HG03045 (cell line): Measurements from ENCODE around the gene PHIP.
"Not testable (repeated sequence)": the region's sequence is repeated elsewhere in the genome, so short reads cannot be mapped to it uniquely, and the experiment has no call there.

ENCODE experiments used
- ATAC-seq: cut with Tn5 transposase; IDR thresholded peaks from one replicate; pipeline ENCODE4 v1.9.1; 2021; ENCODE audit warnings: mild to moderate bottlenecking, moderate library complexity; ENCODE audit not compliant: unreplicated experiment

PHIP gene

GRCh38 chr6:78942446-78942845 is 135.6 kb downstream of the PHIP start:
- no peak for ATAC-seq

- no peak for ATAC-seq
These were observed 141.5 kb downstream of the PHIP start for GRCh38 chr6:78936515-78936914.

GRCh38 chr6:78935553-78935952 is 142.5 kb downstream of the PHIP start:
- ATAC-seq, result no peak

- no peak for ATAC-seq
These were observed 152.7 kb downstream of the PHIP start for GRCh38 chr6:78925317-78925716.

GRCh38 chr6:78921168-78921567 is 156.9 kb downstream of the PHIP start:
- not testable (repeated sequence) for ATAC-seq

- no peak for ATAC-seq
These were observed 160.3 kb downstream of the PHIP start for GRCh38 chr6:78917788-78918187.

- ATAC-seq, result no peak
These were observed 161.6 kb downstream of the PHIP start for GRCh38 chr6:78916411-78916810.

GRCh38 chr6:78911218-78911940 is 166.7 kb downstream of the PHIP start:
- ATAC-seq, result no peak

GRCh38 chr6:78910591-78911171 is 167.4 kb downstream of the PHIP start:
- ATAC-seq, result peak; percentile 66

- ATAC-seq, result no peak
These were observed 168.0 kb downstream of the PHIP start for GRCh38 chr6:78910010-78910409.

GRCh38 chr6:78909391-78909790 is 168.7 kb downstream of the PHIP start:
- ATAC-seq, result no peak

GRCh38 chr6:78908621-78909020 is 169.4 kb downstream of the PHIP start:
- no peak for ATAC-seq

- no peak for ATAC-seq
These were observed 181.8 kb downstream of the PHIP start for GRCh38 chr6:78896227-78896626.

- not testable (repeated sequence) for ATAC-seq
These were observed 188.2 kb downstream of the PHIP start for GRCh38 chr6:78889901-78890300.
